DND-41 (cell line): ENCODE data around the gene ANKRD40CL.

Source experiments
- ATAC-seq: fragments of 200-7000 bp; cut with Tn5 transposase; 3 replicates; pipeline ENCODE4 v1.9.1; 2021; ENCODE audit warnings: low read depth; ENCODE audit not compliant: insufficient read depth
- DNase-seq: peaks from one replicate; pipeline ENCODE4 v3.0.0-alpha.2; 2020
- H2AFZ ChIP-seq: 2 replicates; pipeline ENCODE4 v1.6.0; 2012; ENCODE audit warnings: low read depth, low read length
- H3K27ac ChIP-seq: 2 replicates; pipeline ENCODE4 v1.5.1; 2012; ENCODE audit warnings: low read length, inconsistent platforms
- H3K27me3 ChIP-seq: fragments of 200-600 bp; sonication (generic); 2 replicates; pipeline ENCODE4 v1.6.0; 2012; ENCODE audit warnings: low read length, mild to moderate bottlenecking, inconsistent platforms; ENCODE audit not compliant: insufficient read depth, poor library complexity
- H3K36me3 ChIP-seq: 2 replicates; pipeline ENCODE4 v1.5.1; 2012; ENCODE audit warnings: low read length, inconsistent platforms; ENCODE audit not compliant: insufficient read depth
- H3K4me1 ChIP-seq: 2 replicates; pipeline ENCODE4 v1.5.1; 2012; ENCODE audit warnings: mild to moderate bottlenecking, low read length; ENCODE audit not compliant: insufficient read depth
- H3K4me2 ChIP-seq: 2 replicates; pipeline ENCODE4 v1.6.0; 2012; ENCODE audit warnings: mild to moderate bottlenecking, moderate library complexity, low read length, inconsistent platforms; ENCODE audit not compliant: insufficient read depth
- H3K4me3 ChIP-seq, 2 experiments: fragments of 200-600 bp in 1 of 2; shearing (Covaris generic) in 1 of 2; 2 replicates each; pipeline ENCODE4 v1.5.1; 2012 to 2016; ENCODE audit warnings: inconsistent platforms in 2 of 2, low read length in 2 of 2, mild to moderate bottlenecking in 2 of 2, low read depth in 1 of 2, moderate library complexity in 1 of 2
- H3K79me2 ChIP-seq: 2 replicates; pipeline ENCODE4 v1.6.0; 2012; ENCODE audit warnings: low read length, inconsistent platforms; ENCODE audit not compliant: insufficient read depth
- H3K9ac ChIP-seq: 2 replicates; pipeline ENCODE4 v1.6.0; 2012; ENCODE audit warnings: low read depth, mild to moderate bottlenecking, inconsistent platforms, low read length, moderate library complexity
- H3K9me3 ChIP-seq: 2 replicates; pipeline ENCODE4 v1.5.1; 2012; ENCODE audit warnings: low read length, moderate library complexity, mild to moderate bottlenecking, inconsistent platforms; ENCODE audit not compliant: insufficient read depth, severe bottlenecking
- H4K20me1 ChIP-seq: 2 replicates; pipeline ENCODE4 v1.6.0; 2012; ENCODE audit warnings: low read length; ENCODE audit not compliant: insufficient read depth
- EZH2 ChIP-seq: IDR thresholded peaks from 3 replicates; pipeline ENCODE4 v1.6.1; 2012; ENCODE audit warnings: borderline replicate concordance, low read depth, mild to moderate bottlenecking, moderate library complexity, low read length, inconsistent platforms; ENCODE audit not compliant: severe bottlenecking
- TF ChIP-seq, protein P1 (sequence below): IDR thresholded peaks from 2 replicates; pipeline ENCODE4 v1.5.1; 2012; ENCODE audit warnings: borderline replicate concordance, low read length, moderate library complexity, mild to moderate bottlenecking; ENCODE audit not compliant: poor library complexity, severe bottlenecking; ENCODE audit errors: extremely low read depth

ANKRD40CL gene

DNA sequence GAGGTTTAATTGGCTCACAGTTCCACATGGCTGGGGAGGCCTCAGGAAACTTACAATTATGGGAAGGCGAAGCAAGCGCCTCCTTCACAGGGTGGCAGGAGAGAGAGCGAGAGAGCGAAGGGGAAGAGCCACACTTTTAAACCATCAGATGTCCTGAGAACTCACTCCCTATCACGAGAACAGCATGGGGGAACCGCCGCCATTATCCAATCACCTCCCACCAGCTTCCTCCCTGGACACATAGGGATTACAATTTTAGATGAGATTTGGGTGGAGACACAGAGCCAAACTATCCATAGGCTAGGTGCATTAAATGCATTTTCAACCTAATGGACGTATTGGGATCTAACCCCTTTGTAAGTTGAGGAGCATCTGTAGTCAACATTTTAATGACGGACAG, 54.7 kb downstream of the ANKRD40CL start:
- Histone ChIP-seq H2AFZ (no peak overlapping the region), H3K27me3 (no peaks in the 10 kb centered on the region), H4K20me1 (no peaks in the 10 kb centered on the region), H3K9me3 (no peaks in the 10 kb centered on the region), H3K4me3 (no peak overlapping the region), H3K9ac (no peak overlapping the region), H3K4me1 (peaks cover 22% of the 10 kb centered on the region), H3K4me2 (no peak overlapping the region), H3K79me2 (peaks cover 28% of the 10 kb centered on the region), H3K27ac (no peak overlapping the region), H3K36me3 (no peaks in the 10 kb centered on the region)
- no peak for TF ChIP-seq EZH2
- TF ChIP-seq, protein P1, sequence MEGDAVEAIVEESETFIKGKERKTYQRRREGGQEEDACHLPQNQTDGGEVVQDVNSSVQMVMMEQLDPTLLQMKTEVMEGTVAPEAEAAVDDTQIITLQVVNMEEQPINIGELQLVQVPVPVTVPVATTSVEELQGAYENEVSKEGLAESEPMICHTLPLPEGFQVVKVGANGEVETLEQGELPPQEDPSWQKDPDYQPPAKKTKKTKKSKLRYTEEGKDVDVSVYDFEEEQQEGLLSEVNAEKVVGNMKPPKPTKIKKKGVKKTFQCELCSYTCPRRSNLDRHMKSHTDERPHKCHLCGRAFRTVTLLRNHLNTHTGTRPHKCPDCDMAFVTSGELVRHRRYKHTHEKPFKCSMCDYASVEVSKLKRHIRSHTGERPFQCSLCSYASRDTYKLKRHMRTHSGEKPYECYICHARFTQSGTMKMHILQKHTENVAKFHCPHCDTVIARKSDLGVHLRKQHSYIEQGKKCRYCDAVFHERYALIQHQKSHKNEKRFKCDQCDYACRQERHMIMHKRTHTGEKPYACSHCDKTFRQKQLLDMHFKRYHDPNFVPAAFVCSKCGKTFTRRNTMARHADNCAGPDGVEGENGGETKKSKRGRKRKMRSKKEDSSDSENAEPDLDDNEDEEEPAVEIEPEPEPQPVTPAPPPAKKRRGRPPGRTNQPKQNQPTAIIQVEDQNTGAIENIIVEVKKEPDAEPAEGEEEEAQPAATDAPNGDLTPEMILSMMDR, result no peak
- no peak for DNase-seq
- no peak for ATAC-seq
